Fibroblast of skin of left biceps (primary cell): ENCODE data around the gene ZNG1E.
A peak's percentile ranks its signal among the peaks of the same experiment; 100 is the strongest.
"Not testable (repeated sequence)": the region's sequence is repeated elsewhere in the genome, so short reads cannot be mapped to it uniquely, and the experiment has no call there.

ENCODE experiments used
- DNase-seq, 2 experiments: peaks; one replicate each; pipeline ENCODE4 v3.0.0-alpha.2; 2013; ENCODE audit warnings: low read depth in 2 of 2

ZNG1E gene

GRCh38 chr9:65675589-65676021, at the start of gene ZNG1E:
ZNG1E (plus strand) TSS chr9:65675928; CDS start chr9:65675977, 49 bp downstream.
- peak in 1 of 2 experiments; percentile 1 for DNase-seq

- DNase-seq, result not testable (repeated sequence)
Observed at GRCh38 chr9:65673579-65673978, 2.1 kb upstream of the ZNG1E start.

DNA sequence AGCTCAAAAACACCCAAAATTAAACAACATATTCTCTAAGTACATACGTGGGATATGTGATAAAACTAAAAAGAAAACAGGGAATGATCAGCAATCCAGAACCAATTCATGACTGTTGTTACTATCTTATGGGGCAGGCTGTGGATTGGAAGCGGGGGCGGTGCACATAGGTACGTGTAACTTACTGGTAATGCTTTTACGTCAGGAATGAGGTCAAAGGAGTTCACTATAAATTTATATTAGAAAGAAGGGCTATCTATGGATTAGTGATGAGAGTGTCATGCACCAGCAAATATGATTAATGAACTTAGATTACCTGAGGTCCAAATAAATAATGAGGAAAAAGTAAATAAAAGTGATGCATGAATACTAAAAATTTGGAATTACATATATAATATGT, 710 bp upstream of the ZNG1E start:
- DNase-seq, result not testable (repeated sequence)

- DNase-seq, result not testable (repeated sequence)
Observed at GRCh38 chr9:65676389-65676788, 661 bp downstream of the ZNG1E start.

GRCh38 chr9:65678533-65678932, 2.8 kb downstream of the ZNG1E start:
- DNase-seq, result not testable (repeated sequence)

DNA sequence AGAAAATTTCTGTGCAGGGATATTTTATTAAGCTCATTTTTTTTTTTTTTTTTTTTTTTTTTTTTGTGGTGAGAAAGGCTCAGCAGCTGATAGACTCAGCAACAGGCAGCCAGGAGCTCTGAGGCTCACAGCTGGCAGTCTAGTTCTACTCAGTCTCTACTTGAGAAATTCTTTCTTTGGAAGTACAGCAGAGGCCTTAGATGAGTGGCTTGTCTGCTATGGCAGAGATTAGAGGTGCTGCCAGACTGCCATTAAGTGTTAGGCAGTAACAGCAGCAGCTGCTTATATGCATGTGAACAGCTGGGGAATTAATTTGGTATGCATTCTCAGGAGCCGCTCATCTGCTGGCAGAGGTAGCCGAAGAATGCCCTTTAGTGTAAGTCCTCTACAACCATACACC, 27.8 kb downstream of the ZNG1E start:
- DNase-seq, result not testable (repeated sequence)

DNA sequence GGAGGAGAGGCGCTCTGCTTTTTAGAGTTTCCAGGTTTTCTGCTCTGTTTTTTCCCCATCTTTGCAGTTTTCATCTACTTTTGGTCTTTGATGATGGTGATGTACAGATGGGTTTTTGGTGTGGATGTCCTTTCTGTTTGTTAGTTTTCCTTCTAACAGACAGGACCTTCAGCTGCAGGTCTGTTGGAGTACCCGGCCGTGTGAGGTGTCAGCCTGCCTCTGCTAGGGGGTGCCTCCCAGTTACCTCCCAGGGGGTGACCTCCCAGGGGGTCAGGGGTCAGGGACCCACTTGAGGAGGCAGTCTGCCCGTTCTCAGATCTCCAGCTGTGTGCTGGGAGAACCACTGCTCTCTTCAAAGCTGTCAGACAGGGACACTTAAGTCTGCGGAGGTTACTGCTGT, 38.7 kb downstream of the ZNG1E start:
- not testable (repeated sequence) for DNase-seq

- DNase-seq, result not testable (repeated sequence)
Observed at GRCh38 chr9:65737096-65737564, 61.4 kb downstream of the ZNG1E start, which contains the start of gene FOXD4L4. FOXD4L4 (plus strand) TSS chr9:65737146; CDS start chr9:65737146, 0 bp downstream.

- DNase-seq, result not testable (repeated sequence)
Observed at GRCh38 chr9:65738133-65738532, 62.4 kb downstream of the ZNG1E start.
